Gastrocnemius medialis (tissue), 4 donors: ENCODE data around the gene OR2F1. TPM values are rescaled to one million over a fixed set of nuclear protein-coding genes. Genes with fewer than 3 reads are reported as not detected.

Experiments used
- ATAC-seq, 2 donors: fragments of 150-250 bp; one replicate each; pipeline ENCODE4 v1.9.1; 2016
- DNase-seq, 2 donors: peaks; one replicate each; pipeline ENCODE4 v3.0.0-alpha.2; 2019
- H3K27ac ChIP-seq, 4 donors: fragments of 200-600 bp; sonication (generic); 1 replicate in 1 of 4; 2 replicates in 3 of 4; pipeline ENCODE4 v1.5.1; 2016 to 2018; ENCODE audit warnings: mild to moderate bottlenecking in 2 of 4, moderate library complexity in 1 of 4
- H3K27me3 ChIP-seq, 3 donors: fragments of 200-600 bp; sonication (generic) in 2 of 3; 1 replicate in 1 of 3; 2 replicates in 2 of 3; pipeline versions ENCODE4 v1.5.1 to v1.6.0; 2016 to 2019; ENCODE audit warnings: mild to moderate bottlenecking in 1 of 3, moderate library complexity in 1 of 3
- H3K36me3 ChIP-seq, 2 donors: fragments of 200-600 bp; sonication (generic) in 1 of 2; one replicate each; pipeline ENCODE4 v1.5.1; 2017 to 2018
- H3K4me1 ChIP-seq, 2 donors: fragments of 200-600 bp; sonication (generic) in 1 of 2; one replicate each; pipeline ENCODE4 v1.5.1; 2016 to 2017; ENCODE audit warnings: mild to moderate bottlenecking in 2 of 2
- H3K4me3 ChIP-seq, 4 donors: fragments of 200-600 bp; sonication (generic) in 3 of 4; 1 replicate in 1 of 4; 2 replicates in 3 of 4; pipeline ENCODE4 v1.5.1; 2016 to 2019; ENCODE audit warnings: mild to moderate bottlenecking in 2 of 4
- H3K9me3 ChIP-seq, 3 donors: fragments of 200-600 bp; sonication (generic) in 2 of 3; 1 replicate in 1 of 3; 2 replicates in 2 of 3; pipeline ENCODE4 v1.5.1; 2016 to 2019
- POLR2A ChIP-seq, 2 donors: fragments of 450-650 bp; IDR thresholded peaks; one replicate each; pipeline ENCODE4 v1.6.1; 2017; ENCODE audit warnings: antibody characterized with exemption in 2 of 2, mild to moderate bottlenecking in 2 of 2, moderate library complexity in 2 of 2
- in situ Hi-C, 4 donors: fragments of 200-750 bp; cut with MboI; loops; one replicate each; pipeline versions ENCODE4 v1.15.0 to v1.8.0; 2017; ENCODE audit warnings: low sequenced_read_pairs in 4 of 4
- intact Hi-C: fragments of 100-400 bp; cut with DNase I; formaldehyde crosslinking; loops from one replicate; pipeline ENCODE4 v1.15.1; 2023; ENCODE audit warnings: low total_unique reads
- total RNA-seq, 4 donors: library from RNA; depleted of rRNA; stranded (reverse); fragments of >200 nt; gene quantifications; one replicate each; pipeline versions ENCODE4 v1.1.0 to v1.2.3, GENCODE V29; 2016
- TF ChIP-seq, protein P1 (sequence below), 5 experiments: fragments of 450-650 bp in 3 of 5; fragments of 200-600 bp in 2 of 5; sonication (generic) in 2 of 5; IDR thresholded peaks in 4 of 5; conservative IDR thresholded peaks in 1 of 5; 1 replicate in 4 of 5; 2 replicates in 1 of 5; pipeline ENCODE4 v1.5.1; 2016 to 2019; ENCODE audit warnings: antibody characterized with exemption in 5 of 5, mild to moderate bottlenecking in 3 of 5, moderate library complexity in 3 of 5

The OR2F1 gene
- total RNA-seq, 4 donors from 2014 or later, result not detected

DNA sequence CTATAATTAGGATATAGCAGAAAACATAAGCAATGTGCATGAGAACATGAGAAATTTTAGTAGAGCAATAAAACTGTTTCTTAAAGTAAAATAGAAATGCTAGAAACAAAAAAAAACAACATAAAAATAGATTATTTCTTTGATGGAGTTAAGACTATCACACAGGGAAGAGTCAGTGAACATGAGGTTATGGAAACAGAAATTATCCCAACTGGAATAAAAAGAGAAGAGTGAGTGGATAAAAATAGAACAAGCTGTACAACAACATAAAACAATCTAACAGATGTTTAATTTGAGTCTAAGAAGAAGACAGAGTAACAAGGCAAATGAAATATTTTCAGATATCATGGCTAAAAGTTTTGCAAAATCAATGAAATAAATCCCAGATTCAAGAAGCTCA is 38.0 kb downstream of the OR2F1 start:
- ATAC-seq, result no peak

GRCh38 chr7:143993924-143994323 is 39.3 kb downstream of the OR2F1 start:
- Histone ChIP-seq H3K36me3 (no peaks in the 10 kb centered on the region), H3K9me3 (no peaks in the 10 kb centered on the region), H3K27ac (no peak overlapping the region), H3K4me1 (no peaks in the 10 kb centered on the region), H3K27me3 (no peaks in the 10 kb centered on the region), H3K4me3 (no peak overlapping the region)
- DNase-seq (no peak), ATAC-seq (no peak)
- TF ChIP-seq, protein P1, sequence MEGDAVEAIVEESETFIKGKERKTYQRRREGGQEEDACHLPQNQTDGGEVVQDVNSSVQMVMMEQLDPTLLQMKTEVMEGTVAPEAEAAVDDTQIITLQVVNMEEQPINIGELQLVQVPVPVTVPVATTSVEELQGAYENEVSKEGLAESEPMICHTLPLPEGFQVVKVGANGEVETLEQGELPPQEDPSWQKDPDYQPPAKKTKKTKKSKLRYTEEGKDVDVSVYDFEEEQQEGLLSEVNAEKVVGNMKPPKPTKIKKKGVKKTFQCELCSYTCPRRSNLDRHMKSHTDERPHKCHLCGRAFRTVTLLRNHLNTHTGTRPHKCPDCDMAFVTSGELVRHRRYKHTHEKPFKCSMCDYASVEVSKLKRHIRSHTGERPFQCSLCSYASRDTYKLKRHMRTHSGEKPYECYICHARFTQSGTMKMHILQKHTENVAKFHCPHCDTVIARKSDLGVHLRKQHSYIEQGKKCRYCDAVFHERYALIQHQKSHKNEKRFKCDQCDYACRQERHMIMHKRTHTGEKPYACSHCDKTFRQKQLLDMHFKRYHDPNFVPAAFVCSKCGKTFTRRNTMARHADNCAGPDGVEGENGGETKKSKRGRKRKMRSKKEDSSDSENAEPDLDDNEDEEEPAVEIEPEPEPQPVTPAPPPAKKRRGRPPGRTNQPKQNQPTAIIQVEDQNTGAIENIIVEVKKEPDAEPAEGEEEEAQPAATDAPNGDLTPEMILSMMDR (IDR thresholded peaks at IDR 0.05 in 4 of 5, conservative IDR thresholded peaks at IDR 0.05 in 1 of 5), result no peak
- TF ChIP-seq POLR2A (IDR thresholded peaks at IDR 0.05), result no peak
- in situ Hi-C loops, result no loop called here
- intact Hi-C loops, result no loop called here

More for the DNA sequence above, 38.0 kb downstream of the OR2F1 start:
- TF ChIP-seq POLR2A (IDR thresholded peaks at IDR 0.05), result no peak
- TF ChIP-seq, protein P1 (IDR thresholded peaks at IDR 0.05 in 4 of 5, conservative IDR thresholded peaks at IDR 0.05 in 1 of 5), result no peak
- Histone ChIP-seq H3K36me3 (no peaks in the 10 kb centered on the region), H3K9me3 (no peaks in the 10 kb centered on the region), H3K4me1 (no peaks in the 10 kb centered on the region), H3K27ac (no peak overlapping the region), H3K27me3 (no peaks in the 10 kb centered on the region), H3K4me3 (no peak overlapping the region)
- intact Hi-C loops (no loop called here), in situ Hi-C loops (no loop called here)
- no peak for DNase-seq

- Histone ChIP-seq H3K27ac (no peak within 1 kb of the TSS), H3K36me3 (no peaks in the 10 kb centered on the region), H3K4me1 (no peaks in the 10 kb centered on the region), H3K9me3 (no peaks in the 10 kb centered on the region), H3K4me3 (no peak within 1 kb of the TSS), H3K27me3 (no peaks in the 10 kb centered on the region)
- ATAC-seq (no peak), DNase-seq (no peak)
- intact Hi-C loops (no loop called here), in situ Hi-C loops (no loop called here)
- TF ChIP-seq POLR2A (IDR thresholded peaks at IDR 0.05), result no peak
- TF ChIP-seq, protein P1 (IDR thresholded peaks at IDR 0.05 in 4 of 5, conservative IDR thresholded peaks at IDR 0.05 in 1 of 5), result no peak
Observed at GRCh38 chr7:144000020-144000419, 45.4 kb downstream of the OR2F1 start, which contains the start of gene OR6B1. Gene OR6B1 (plus strand): TSS chr7:144000320. CDS start chr7:144003997, 3,677 bp downstream.

DNA sequence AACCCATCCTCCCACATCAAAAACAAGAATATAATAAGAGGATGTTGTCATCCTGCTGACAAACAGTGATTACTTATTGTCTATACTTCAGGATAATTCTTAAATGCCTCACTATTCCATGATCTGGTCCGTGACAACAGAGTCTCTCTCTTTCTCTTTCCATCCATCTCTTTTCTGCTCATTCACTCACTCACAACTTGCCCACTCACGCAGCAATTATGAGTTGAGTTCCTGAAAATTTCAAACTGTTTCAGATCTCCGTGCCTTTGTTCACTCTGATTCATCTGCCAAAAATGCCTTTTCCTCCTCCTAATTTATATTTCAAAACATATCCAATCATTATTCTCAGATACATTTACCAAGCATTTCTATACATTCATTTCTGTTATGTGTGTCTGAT is 46.9 kb downstream of the OR2F1 start:
- intact Hi-C loops, result no loop called here
- no peak for ATAC-seq
- TF ChIP-seq POLR2A (IDR thresholded peaks at IDR 0.05), result no peak
- TF ChIP-seq, protein P1 (IDR thresholded peaks at IDR 0.05 in 4 of 5, conservative IDR thresholded peaks at IDR 0.05 in 1 of 5), result no peak
- in situ Hi-C loops, result no loop called here
- Histone ChIP-seq H3K27me3 (no peaks in the 10 kb centered on the region), H3K9me3 (no peaks in the 10 kb centered on the region), H3K4me1 (no peaks in the 10 kb centered on the region), H3K4me3 (no peak overlapping the region), H3K27ac (no peak overlapping the region), H3K36me3 (no peaks in the 10 kb centered on the region)
- no peak for DNase-seq

- no peak for ATAC-seq
- TF ChIP-seq, protein P1 (IDR thresholded peaks at IDR 0.05 in 4 of 5, conservative IDR thresholded peaks at IDR 0.05 in 1 of 5), result no peak
- TF ChIP-seq POLR2A (IDR thresholded peaks at IDR 0.05), result no peak
- intact Hi-C loops (no loop called here), in situ Hi-C loops (no loop called here)
- no peaks in the 10 kb centered on the region for H3K27me3 ChIP-seq
- no peak overlapping the region for H3K27ac ChIP-seq
- H3K36me3 ChIP-seq, result no peaks in the 10 kb centered on the region
- H3K9me3 ChIP-seq, result no peaks in the 10 kb centered on the region
- no peak overlapping the region for H3K4me3 ChIP-seq
- DNase-seq, result no peak
- H3K4me1 ChIP-seq, result no peaks in the 10 kb centered on the region
Observed at GRCh38 chr7:144004703-144005102, 50.1 kb downstream of the OR2F1 start.
